ENCODE results near the gene HIGD2A. TPM values are rescaled to one million over a fixed set of nuclear protein-coding genes. Genes with fewer than 3 reads are reported as not detected.

The HIGD2A gene
- total and polyA plus RNA-seq, 5 donors from 2014 or later, result 98.9 to 278 (median 236) TPM

DNA sequence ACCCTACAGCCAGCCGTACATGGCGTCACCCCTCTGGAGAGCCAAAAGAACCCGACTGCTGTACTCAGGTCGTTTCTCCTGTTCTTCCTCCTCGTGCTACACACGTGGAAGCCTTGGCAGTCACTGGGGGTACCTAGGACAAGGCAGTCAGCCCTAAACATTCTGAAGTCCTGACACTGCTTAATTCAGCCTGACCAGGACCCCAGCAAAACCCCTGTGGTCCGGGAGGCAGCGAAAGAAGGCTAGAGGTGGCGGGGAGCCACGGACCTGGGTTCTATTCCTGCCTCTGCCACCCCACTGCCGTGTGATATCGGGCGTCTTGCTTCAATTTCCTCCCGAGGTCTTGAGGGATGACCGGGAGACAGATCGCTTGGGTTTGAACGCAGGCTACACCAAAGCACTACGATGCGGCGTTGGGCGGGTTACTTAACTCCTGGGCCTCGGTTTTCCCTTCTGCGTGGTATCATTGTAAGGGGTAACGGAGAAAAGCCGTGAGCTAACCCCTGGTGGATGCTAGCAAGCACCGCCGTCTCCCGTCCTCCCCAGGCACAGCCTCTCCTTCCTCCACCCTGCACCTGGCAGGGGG lies 23.7 kb upstream of the HIGD2A start:
- ATAC-seq (ENCODE audit: low read depth in 2 of 2) (no peak), DNase-seq (no peak)
- Mint-ChIP-seq H3K4me3 (peak overlapping the region; percentile 80 to 86 (median 85)), H3K27ac (peak overlapping the region; percentile 79 to 89 (median 83)), H3K27me3 (no peaks in the 10 kb centered on the region), H3K9me3 (no peaks in the 10 kb centered on the region), H3K36me3 (peaks cover 14% of the 10 kb centered on the region), H3K4me1 (peaks cover under 1 to 37% (median 17%) of the 10 kb centered on the region in 4 donors)
- no peaks in the 10 kb centered on the region for H3K9me3 ChIP-seq (ENCODE audit: control insufficient read depth in 2 of 2, low read length in 2 of 2)
- H3K4me3 ChIP-seq (ENCODE audit: low read depth, low read length), result peak overlapping the region; percentile 77
- H3K27ac ChIP-seq (ENCODE audit: insufficient read depth, low read length, poor library complexity, severe bottlenecking), result peak overlapping the region; percentile 51
- H3K36me3 ChIP-seq (ENCODE audit: control insufficient read depth, insufficient read depth, low read length), result no peaks in the 10 kb centered on the region
- no peaks in the 10 kb centered on the region for H3K27me3 ChIP-seq (ENCODE audit: control insufficient read depth, insufficient read depth, low read length)
- peaks cover 39% of the 10 kb centered on the region for H3K4me1 ChIP-seq (ENCODE audit: control insufficient read depth, insufficient read depth, low read length, poor library complexity, severe bottlenecking)

DNA sequence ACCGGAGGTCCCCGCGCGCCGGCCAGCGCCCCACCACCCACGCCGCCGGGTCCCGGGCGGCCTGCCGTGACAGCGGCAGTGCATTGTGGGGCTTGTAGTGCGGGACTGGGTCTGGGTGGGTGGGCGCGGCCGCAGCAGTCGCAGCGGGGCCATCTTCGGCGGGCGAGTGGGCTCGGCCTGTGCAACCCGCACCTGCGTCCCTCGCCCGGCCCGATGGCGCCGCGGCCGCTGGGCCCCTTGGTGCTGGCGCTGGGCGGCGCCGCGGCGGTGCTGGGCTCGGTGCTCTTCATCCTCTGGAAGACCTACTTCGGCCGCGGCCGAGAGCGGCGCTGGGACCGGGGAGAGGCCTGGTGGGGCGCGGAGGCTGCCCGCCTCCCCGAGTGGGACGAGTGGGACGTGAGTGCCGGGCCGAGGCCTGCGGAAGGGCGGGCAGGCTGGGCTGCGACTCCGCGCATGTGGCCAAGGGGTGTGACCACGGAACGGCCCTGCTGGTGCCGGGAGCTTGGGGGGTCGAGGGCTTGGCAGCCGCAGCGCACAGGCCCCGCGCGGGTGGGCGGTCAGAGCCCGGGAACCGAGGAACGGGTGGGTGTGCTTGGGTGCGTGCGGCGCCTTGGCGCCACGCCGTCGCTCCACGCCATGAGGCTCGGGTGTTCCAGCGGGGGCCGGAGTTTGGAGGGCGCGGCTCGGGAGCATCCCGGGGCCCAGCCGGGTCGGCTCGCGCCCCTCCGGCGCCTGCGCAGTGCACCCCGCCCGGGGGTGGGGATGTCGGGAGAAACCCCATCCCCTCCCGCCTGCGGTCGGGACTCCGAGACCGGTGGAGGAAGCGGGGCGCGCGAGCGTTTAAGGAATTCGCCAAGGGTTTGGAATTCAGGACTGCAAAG lies 23.0 kb upstream of the HIGD2A start, which contains the start of gene ARL10:
Gene ARL10 (plus strand): TSS at position 137 of the 881 bp plus-strand sequence. CDS start 77 bp downstream, at position 214.
- DNase-seq (peak; percentile 46 to 58 (median 54)), ATAC-seq (ENCODE audit: low read depth in 2 of 2) (peak in 1 of 2 donors; percentile 17)
- H3K36me3 ChIP-seq (ENCODE audit: control insufficient read depth, insufficient read depth, low read length), result peaks cover 5% of the 10 kb centered on the region
- H3K36me3 Mint-ChIP-seq, result peaks cover 14% of the 10 kb centered on the region
- H3K27ac ChIP-seq (ENCODE audit: insufficient read depth, low read length, poor library complexity, severe bottlenecking), result peak within 1 kb of the TSS; percentile 51
- H3K4me3 ChIP-seq (ENCODE audit: low read depth, low read length), result peak within 1 kb of the TSS; percentile 77
- H3K4me1 Mint-ChIP-seq, result peaks cover 0 to 36% (median 16%) of the 10 kb centered on the region in 4 donors
- no peaks in the 10 kb centered on the region for H3K9me3 Mint-ChIP-seq
- H3K27me3 ChIP-seq (ENCODE audit: control insufficient read depth, insufficient read depth, low read length), result no peaks in the 10 kb centered on the region
- H3K4me1 ChIP-seq (ENCODE audit: control insufficient read depth, insufficient read depth, low read length, poor library complexity, severe bottlenecking), result peaks cover 31% of the 10 kb centered on the region
- H3K27me3 Mint-ChIP-seq, result no peaks in the 10 kb centered on the region
- H3K4me3 Mint-ChIP-seq, result peak within 1 kb of the TSS; percentile 86 to 95 (median 88)
- H3K9me3 ChIP-seq (ENCODE audit: control insufficient read depth in 2 of 2, low read length in 2 of 2), result no peaks in the 10 kb centered on the region
- peak within 1 kb of the TSS; percentile 79 to 89 (median 83) for H3K27ac Mint-ChIP-seq

DNA sequence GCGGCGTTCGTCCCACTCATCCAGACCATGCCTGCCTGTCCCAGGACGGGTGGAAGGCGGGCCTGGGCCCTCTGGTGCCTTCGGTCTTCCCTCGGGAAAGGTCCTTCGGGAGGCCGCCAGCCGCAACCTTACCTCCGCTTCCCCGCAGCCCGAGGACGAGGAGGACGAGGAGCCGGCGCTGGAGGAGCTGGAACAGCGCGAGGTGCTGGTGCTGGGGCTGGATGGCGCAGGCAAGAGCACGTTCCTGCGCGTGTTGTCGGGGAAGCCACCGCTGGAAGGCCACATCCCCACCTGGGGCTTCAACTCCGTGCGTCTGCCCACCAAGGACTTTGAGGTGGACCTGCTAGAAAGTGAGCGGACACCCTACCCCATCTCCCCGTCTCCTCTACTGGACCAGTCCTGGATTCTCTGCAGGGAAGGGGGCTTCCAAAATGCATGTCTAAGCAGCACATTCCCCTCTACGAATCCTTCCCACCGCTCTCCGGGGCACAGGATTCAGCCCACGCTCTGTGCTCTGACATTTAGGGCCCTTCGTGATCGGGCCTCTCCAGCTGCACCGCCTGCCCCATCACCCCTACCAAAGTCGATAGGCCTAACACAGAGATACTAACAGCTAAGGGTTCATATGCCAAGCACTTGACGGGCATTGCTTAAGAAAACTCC lies 22.2 kb upstream of the HIGD2A start:
- Mint-ChIP-seq H3K27me3 (no peaks in the 10 kb centered on the region), H3K36me3 (peaks cover 14% of the 10 kb centered on the region), H3K27ac (peak overlapping the region in 2 of 3 donors; percentile 69 to 77), H3K9me3 (no peaks in the 10 kb centered on the region), H3K4me1 (peaks cover 0 to 33% (median 16%) of the 10 kb centered on the region in 4 donors), H3K4me3 (peak overlapping the region; percentile 86 to 95 (median 88))
- Histone ChIP-seq H3K4me3 (ENCODE audit: low read depth, low read length) (no peak overlapping the region), H3K27ac (ENCODE audit: insufficient read depth, low read length, poor library complexity, severe bottlenecking) (no peak overlapping the region), H3K4me1 (ENCODE audit: control insufficient read depth, insufficient read depth, low read length, poor library complexity, severe bottlenecking) (peaks cover 24% of the 10 kb centered on the region), H3K9me3 (ENCODE audit: control insufficient read depth in 2 of 2, low read length in 2 of 2) (no peaks in the 10 kb centered on the region), H3K27me3 (ENCODE audit: control insufficient read depth, insufficient read depth, low read length) (no peaks in the 10 kb centered on the region), H3K36me3 (ENCODE audit: control insufficient read depth, insufficient read depth, low read length) (peaks cover 5% of the 10 kb centered on the region)
- DNase-seq (no peak), ATAC-seq (ENCODE audit: low read depth in 2 of 2) (no peak)

DNA sequence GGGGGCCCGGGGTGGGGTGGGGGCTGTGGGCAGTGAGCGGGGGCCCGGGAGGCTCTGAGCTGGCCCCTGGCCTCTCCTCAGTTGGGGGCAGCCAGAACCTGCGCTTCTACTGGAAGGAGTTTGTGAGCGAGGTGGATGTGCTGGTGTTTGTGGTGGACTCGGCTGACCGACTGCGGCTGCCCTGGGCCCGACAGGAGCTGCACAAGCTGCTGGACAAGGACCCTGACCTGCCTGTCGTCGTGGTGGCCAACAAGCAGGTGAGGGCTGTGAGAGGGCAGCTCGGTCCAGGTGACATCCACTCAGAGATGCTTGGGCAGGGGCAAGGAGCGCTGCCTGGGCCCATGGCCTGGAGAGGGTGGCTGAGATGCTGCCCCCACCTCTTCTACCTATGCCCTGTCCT lies 19.8 kb upstream of the HIGD2A start:
- peaks cover 18% of the 10 kb centered on the region for H3K36me3 Mint-ChIP-seq
- no peaks in the 10 kb centered on the region for H3K9me3 Mint-ChIP-seq
- Histone ChIP-seq H3K4me1 (ENCODE audit: control insufficient read depth, insufficient read depth, low read length, poor library complexity, severe bottlenecking) (peaks cover 15% of the 10 kb centered on the region), H3K27ac (ENCODE audit: insufficient read depth, low read length, poor library complexity, severe bottlenecking) (no peak overlapping the region), H3K36me3 (ENCODE audit: control insufficient read depth, insufficient read depth, low read length) (peaks cover 14% of the 10 kb centered on the region), H3K4me3 (ENCODE audit: low read depth, low read length) (no peak overlapping the region), H3K9me3 (ENCODE audit: control insufficient read depth in 2 of 2, low read length in 2 of 2) (no peaks in the 10 kb centered on the region), H3K27me3 (ENCODE audit: control insufficient read depth, insufficient read depth, low read length) (no peaks in the 10 kb centered on the region)
- DNase-seq (no peak), ATAC-seq (ENCODE audit: low read depth in 2 of 2) (no peak)
- peaks cover 0 to 20% (median 7%) of the 10 kb centered on the region in 4 donors for H3K4me1 Mint-ChIP-seq
- no peaks in the 10 kb centered on the region for H3K27me3 Mint-ChIP-seq
- no peak overlapping the region for H3K27ac Mint-ChIP-seq
- peak overlapping the region in 1 of 4 donors; percentile 65 for H3K4me3 Mint-ChIP-seq

DNA sequence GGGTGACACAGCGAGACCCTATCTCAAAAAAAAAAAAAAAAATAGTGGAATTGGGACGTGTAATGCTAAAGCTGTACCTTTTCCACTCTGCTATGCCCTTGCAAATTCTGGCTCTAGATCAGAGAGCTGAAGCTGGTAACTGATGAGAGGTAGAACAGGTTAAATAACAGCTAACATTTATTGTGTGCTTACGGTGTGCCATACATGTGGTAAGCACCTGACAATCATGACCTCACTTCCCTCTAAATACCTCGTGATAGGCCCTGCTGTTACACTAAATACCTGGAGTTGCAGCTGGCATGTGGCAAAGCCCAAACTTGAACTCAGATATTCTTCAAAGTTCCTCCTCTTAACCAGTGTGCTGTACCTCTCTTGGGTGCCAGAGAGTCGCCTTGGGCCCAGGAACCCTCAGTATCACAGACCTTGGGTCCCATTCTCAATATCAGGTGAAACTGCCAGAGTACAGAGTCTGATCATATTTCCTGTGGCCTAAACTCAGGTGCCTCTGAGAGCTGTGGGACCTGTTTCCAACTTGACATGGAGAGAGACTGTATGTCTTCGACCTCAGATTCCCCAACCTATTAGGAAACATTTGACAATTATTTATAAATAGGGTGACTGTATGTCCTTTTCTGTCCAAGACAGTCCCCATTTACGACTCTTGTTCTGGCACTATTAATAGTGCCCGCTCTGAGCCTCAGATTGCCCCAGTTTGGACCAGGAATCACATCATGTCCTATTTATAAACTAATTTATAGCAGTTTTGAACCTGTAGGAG lies 18.4 kb upstream of the HIGD2A start:
- Histone ChIP-seq H3K4me1 (ENCODE audit: control insufficient read depth, insufficient read depth, low read length, poor library complexity, severe bottlenecking) (peaks cover 9% of the 10 kb centered on the region), H3K36me3 (ENCODE audit: control insufficient read depth, insufficient read depth, low read length) (peaks cover 14% of the 10 kb centered on the region), H3K27me3 (ENCODE audit: control insufficient read depth, insufficient read depth, low read length) (no peaks in the 10 kb centered on the region), H3K9me3 (ENCODE audit: control insufficient read depth in 2 of 2, low read length in 2 of 2) (no peaks in the 10 kb centered on the region), H3K27ac (ENCODE audit: insufficient read depth, low read length, poor library complexity, severe bottlenecking) (no peak overlapping the region), H3K4me3 (ENCODE audit: low read depth, low read length) (no peak overlapping the region)
- H3K9me3 Mint-ChIP-seq, result no peaks in the 10 kb centered on the region
- H3K4me1 Mint-ChIP-seq, result peaks cover 0 to 13% (median 7%) of the 10 kb centered on the region in 4 donors
- DNase-seq, result no peak
- peaks cover 18% of the 10 kb centered on the region for H3K36me3 Mint-ChIP-seq
- H3K27ac Mint-ChIP-seq, result no peak overlapping the region
- H3K4me3 Mint-ChIP-seq, result peak overlapping the region in 1 of 4 donors; percentile 54
- no peaks in the 10 kb centered on the region for H3K27me3 Mint-ChIP-seq
- no peak for ATAC-seq (ENCODE audit: low read depth in 2 of 2)

DNA sequence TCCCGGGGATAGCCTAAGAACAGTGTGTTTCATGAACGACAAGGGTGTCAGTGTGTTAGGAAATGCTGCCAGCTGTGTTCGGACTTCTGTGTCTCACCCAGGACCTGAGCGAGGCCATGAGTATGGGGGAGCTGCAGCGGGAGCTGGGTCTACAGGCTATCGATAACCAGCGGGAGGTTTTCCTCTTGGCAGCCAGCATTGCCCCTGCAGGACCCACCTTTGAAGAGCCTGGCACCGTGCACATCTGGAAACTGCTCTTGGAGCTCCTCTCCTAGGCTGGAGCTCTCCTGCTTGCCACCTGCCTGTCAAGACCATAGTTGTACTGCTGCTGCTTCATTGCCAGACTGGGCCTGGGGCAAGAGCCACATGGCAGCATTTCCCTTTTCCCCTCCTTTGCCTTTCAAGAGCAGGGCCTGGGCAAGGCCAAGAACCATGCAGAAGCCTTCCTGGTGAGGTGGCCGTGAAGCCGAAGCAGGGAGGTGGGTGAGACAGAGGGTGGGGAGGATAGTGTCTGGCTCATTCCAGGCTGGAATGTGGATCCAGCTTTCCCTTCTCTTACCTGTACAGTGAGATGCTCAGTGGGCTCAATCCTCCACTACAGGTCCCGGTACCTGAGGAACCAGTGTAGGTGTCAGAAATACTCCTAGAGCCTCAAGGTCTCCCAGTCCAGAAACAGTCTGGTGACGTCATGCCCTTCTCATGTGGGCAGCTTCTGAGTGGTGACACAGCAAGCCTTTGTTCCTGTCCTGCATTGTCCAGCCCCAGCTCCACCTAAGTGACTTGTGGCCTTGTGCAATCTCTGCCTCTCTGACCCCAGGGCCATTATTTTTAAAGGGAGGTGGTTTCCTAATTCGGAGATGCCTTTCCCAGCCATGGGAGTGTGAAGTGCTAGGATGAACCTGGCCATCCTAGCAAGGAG lies 16.7 kb upstream of the HIGD2A start:
- H3K36me3 Mint-ChIP-seq, result peaks cover 18% of the 10 kb centered on the region

More for the DNA sequence above, 16.7 kb upstream of the HIGD2A start:
- Mint-ChIP-seq H3K27ac (peak overlapping the region in 1 of 3 donors; percentile 32), H3K4me1 (peaks cover 0 to 9% (median 3%) of the 10 kb centered on the region in 4 donors), H3K4me3 (no peak overlapping the region), H3K9me3 (no peaks in the 10 kb centered on the region), H3K27me3 (no peaks in the 10 kb centered on the region)
- peaks cover 14% of the 10 kb centered on the region for H3K36me3 ChIP-seq (ENCODE audit: control insufficient read depth, insufficient read depth, low read length)
- DNase-seq (no peak), ATAC-seq (ENCODE audit: low read depth in 2 of 2) (no peak)
- H3K27ac ChIP-seq (ENCODE audit: insufficient read depth, low read length, poor library complexity, severe bottlenecking), result no peak overlapping the region
- H3K27me3 ChIP-seq (ENCODE audit: control insufficient read depth, insufficient read depth, low read length), result no peaks in the 10 kb centered on the region
- no peaks in the 10 kb centered on the region for H3K4me1 ChIP-seq (ENCODE audit: control insufficient read depth, insufficient read depth, low read length, poor library complexity, severe bottlenecking)
- no peak overlapping the region for H3K4me3 ChIP-seq (ENCODE audit: low read depth, low read length)
- H3K9me3 ChIP-seq (ENCODE audit: control insufficient read depth in 2 of 2, low read length in 2 of 2), result no peaks in the 10 kb centered on the region

Measured in CD4-positive, CD25-positive, alpha-beta regulatory T cell (primary cell).